DND-41 (cell line): ENCODE data around the gene CA11.

Experiments
- ATAC-seq: fragments of 200-7000 bp; cut with Tn5 transposase; 3 replicates; pipeline ENCODE4 v1.9.1; 2021; ENCODE audit warnings: low read depth; ENCODE audit not compliant: insufficient read depth
- DNase-seq: peaks from one replicate; pipeline ENCODE4 v3.0.0-alpha.2; 2020
- H2AFZ ChIP-seq: 2 replicates; pipeline ENCODE4 v1.6.0; 2012; ENCODE audit warnings: low read depth, low read length
- H3K27ac ChIP-seq: 2 replicates; pipeline ENCODE4 v1.5.1; 2012; ENCODE audit warnings: low read length, inconsistent platforms
- H3K27me3 ChIP-seq: fragments of 200-600 bp; sonication (generic); 2 replicates; pipeline ENCODE4 v1.6.0; 2012; ENCODE audit warnings: low read length, mild to moderate bottlenecking, inconsistent platforms; ENCODE audit not compliant: insufficient read depth, poor library complexity
- H3K36me3 ChIP-seq: 2 replicates; pipeline ENCODE4 v1.5.1; 2012; ENCODE audit warnings: low read length, inconsistent platforms; ENCODE audit not compliant: insufficient read depth
- H3K4me1 ChIP-seq: 2 replicates; pipeline ENCODE4 v1.5.1; 2012; ENCODE audit warnings: mild to moderate bottlenecking, low read length; ENCODE audit not compliant: insufficient read depth
- H3K4me2 ChIP-seq: 2 replicates; pipeline ENCODE4 v1.6.0; 2012; ENCODE audit warnings: mild to moderate bottlenecking, moderate library complexity, low read length, inconsistent platforms; ENCODE audit not compliant: insufficient read depth
- H3K4me3 ChIP-seq, 2 experiments: fragments of 200-600 bp in 1 of 2; shearing (Covaris generic) in 1 of 2; 2 replicates each; pipeline ENCODE4 v1.5.1; 2012 to 2016; ENCODE audit warnings: inconsistent platforms in 2 of 2, low read length in 2 of 2, mild to moderate bottlenecking in 2 of 2, low read depth in 1 of 2, moderate library complexity in 1 of 2
- H3K79me2 ChIP-seq: 2 replicates; pipeline ENCODE4 v1.6.0; 2012; ENCODE audit warnings: low read length, inconsistent platforms; ENCODE audit not compliant: insufficient read depth
- H3K9ac ChIP-seq: 2 replicates; pipeline ENCODE4 v1.6.0; 2012; ENCODE audit warnings: low read depth, mild to moderate bottlenecking, inconsistent platforms, low read length, moderate library complexity
- H3K9me3 ChIP-seq: 2 replicates; pipeline ENCODE4 v1.5.1; 2012; ENCODE audit warnings: low read length, moderate library complexity, mild to moderate bottlenecking, inconsistent platforms; ENCODE audit not compliant: insufficient read depth, severe bottlenecking
- H4K20me1 ChIP-seq: 2 replicates; pipeline ENCODE4 v1.6.0; 2012; ENCODE audit warnings: low read length; ENCODE audit not compliant: insufficient read depth
- EZH2 ChIP-seq: IDR thresholded peaks from 3 replicates; pipeline ENCODE4 v1.6.1; 2012; ENCODE audit warnings: borderline replicate concordance, low read depth, mild to moderate bottlenecking, moderate library complexity, low read length, inconsistent platforms; ENCODE audit not compliant: severe bottlenecking
- TF ChIP-seq, protein P1 (sequence below): IDR thresholded peaks from 2 replicates; pipeline ENCODE4 v1.5.1; 2012; ENCODE audit warnings: borderline replicate concordance, low read length, moderate library complexity, mild to moderate bottlenecking; ENCODE audit not compliant: poor library complexity, severe bottlenecking; ENCODE audit errors: extremely low read depth

CA11 gene

DNA sequence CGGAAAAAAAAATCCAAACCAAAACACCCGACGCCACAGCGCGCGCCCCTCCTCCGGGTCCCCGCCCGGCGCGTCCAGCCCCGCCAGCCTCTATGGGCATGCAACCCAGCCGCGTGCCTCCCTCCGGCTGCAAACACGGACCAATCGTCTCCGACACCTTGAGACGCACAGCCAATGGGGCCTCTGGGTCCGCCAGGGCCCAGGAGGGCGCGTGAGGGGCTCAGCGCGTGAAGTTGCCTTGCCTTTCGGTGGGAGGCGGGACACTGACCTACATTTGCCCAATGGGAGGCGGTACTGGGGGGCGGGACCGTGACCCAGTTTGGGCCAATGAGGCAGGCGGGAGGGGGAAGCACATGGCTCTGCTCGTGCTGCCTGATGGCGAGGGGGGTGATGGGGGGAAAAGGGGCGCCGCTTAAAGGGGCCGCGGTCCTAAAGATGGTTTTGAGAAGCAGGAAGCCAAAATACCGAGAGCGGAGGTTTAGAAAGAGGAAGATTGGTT is 8.5 kb downstream of the CA11 start:
- peak overlapping the region; percentile 82 for H2AFZ ChIP-seq
- ATAC-seq (peak; percentile 84), DNase-seq (peak; percentile 100)
- no peaks in the 10 kb centered on the region for H3K9me3 ChIP-seq
- H3K79me2 ChIP-seq, result peaks cover 18% of the 10 kb centered on the region
- peak overlapping the region; percentile 76 for H3K9ac ChIP-seq
- TF ChIP-seq, protein P1, sequence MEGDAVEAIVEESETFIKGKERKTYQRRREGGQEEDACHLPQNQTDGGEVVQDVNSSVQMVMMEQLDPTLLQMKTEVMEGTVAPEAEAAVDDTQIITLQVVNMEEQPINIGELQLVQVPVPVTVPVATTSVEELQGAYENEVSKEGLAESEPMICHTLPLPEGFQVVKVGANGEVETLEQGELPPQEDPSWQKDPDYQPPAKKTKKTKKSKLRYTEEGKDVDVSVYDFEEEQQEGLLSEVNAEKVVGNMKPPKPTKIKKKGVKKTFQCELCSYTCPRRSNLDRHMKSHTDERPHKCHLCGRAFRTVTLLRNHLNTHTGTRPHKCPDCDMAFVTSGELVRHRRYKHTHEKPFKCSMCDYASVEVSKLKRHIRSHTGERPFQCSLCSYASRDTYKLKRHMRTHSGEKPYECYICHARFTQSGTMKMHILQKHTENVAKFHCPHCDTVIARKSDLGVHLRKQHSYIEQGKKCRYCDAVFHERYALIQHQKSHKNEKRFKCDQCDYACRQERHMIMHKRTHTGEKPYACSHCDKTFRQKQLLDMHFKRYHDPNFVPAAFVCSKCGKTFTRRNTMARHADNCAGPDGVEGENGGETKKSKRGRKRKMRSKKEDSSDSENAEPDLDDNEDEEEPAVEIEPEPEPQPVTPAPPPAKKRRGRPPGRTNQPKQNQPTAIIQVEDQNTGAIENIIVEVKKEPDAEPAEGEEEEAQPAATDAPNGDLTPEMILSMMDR, result no peak
- no peak for TF ChIP-seq EZH2
- peaks cover 54% of the 10 kb centered on the region for H3K4me1 ChIP-seq
- peak overlapping the region; percentile 23 to 87; a peak in 3 of 4 replicates for H3K4me3 ChIP-seq
- H3K27me3 ChIP-seq, result no peaks in the 10 kb centered on the region
- peak overlapping the region; percentile 85 for H3K4me2 ChIP-seq
- H3K36me3 ChIP-seq, result peaks cover 9% of the 10 kb centered on the region
- H3K27ac ChIP-seq, result peak overlapping the region; percentile 97
- peaks cover 7% of the 10 kb centered on the region; the same call in 1 of the 2 replicates for H4K20me1 ChIP-seq

DNA sequence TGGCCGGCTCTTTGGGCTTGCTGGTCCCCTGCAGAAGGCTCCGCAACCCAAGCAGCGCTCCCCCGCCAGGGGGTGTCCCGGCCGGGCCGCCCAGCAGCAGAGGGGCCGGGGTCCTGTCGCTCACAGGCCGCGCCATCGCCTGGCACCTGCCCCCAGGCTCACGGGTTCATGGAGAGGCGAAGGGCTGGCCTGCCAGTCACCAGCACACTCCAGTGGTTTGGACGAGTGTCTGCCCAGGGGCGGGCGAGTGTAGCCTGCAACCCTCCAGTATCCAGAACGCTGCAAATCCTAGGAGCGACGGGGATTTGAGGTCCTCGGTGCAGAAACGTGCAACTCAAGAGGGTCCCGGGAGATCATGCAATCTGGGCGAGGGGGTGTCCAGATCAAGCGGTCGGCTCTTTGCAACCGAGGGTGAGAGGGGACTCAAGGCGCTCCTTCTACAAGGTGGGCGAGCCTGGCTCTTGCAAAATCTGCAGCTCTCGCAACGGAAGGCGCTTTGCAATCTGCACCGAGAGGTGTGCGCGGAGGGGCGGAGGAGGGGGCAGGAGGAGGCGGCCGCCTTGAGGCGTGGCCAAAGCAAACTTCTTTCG is 9.0 kb downstream of the CA11 start, which contains the start of gene DBP:
DBP (minus strand) TSS at position 521 of the 590 bp plus-strand sequence; CDS start at position 136, 385 bp downstream.
- Histone ChIP-seq H3K4me2 (peak within 1 kb of the TSS; percentile 85), H3K4me1 (peaks cover 54% of the 10 kb centered on the region), H3K4me3 (peak within 1 kb of the TSS; percentile 75 to 87), H3K36me3 (peaks cover 11% of the 10 kb centered on the region), H3K79me2 (peaks cover 18% of the 10 kb centered on the region), H3K9me3 (no peaks in the 10 kb centered on the region), H2AFZ (peak within 1 kb of the TSS; percentile 82), H3K27me3 (no peaks in the 10 kb centered on the region), H4K20me1 (peaks cover 7% of the 10 kb centered on the region; the same call in 1 of the 2 replicates), H3K9ac (peak within 1 kb of the TSS; percentile 93), H3K27ac (peak within 1 kb of the TSS; percentile 97)
- DNase-seq (no peak), ATAC-seq (peak; percentile 0; the same call in 2 of the 3 replicates)
- TF ChIP-seq, protein P1, result peak; percentile 32
- no peak for TF ChIP-seq EZH2

DNA sequence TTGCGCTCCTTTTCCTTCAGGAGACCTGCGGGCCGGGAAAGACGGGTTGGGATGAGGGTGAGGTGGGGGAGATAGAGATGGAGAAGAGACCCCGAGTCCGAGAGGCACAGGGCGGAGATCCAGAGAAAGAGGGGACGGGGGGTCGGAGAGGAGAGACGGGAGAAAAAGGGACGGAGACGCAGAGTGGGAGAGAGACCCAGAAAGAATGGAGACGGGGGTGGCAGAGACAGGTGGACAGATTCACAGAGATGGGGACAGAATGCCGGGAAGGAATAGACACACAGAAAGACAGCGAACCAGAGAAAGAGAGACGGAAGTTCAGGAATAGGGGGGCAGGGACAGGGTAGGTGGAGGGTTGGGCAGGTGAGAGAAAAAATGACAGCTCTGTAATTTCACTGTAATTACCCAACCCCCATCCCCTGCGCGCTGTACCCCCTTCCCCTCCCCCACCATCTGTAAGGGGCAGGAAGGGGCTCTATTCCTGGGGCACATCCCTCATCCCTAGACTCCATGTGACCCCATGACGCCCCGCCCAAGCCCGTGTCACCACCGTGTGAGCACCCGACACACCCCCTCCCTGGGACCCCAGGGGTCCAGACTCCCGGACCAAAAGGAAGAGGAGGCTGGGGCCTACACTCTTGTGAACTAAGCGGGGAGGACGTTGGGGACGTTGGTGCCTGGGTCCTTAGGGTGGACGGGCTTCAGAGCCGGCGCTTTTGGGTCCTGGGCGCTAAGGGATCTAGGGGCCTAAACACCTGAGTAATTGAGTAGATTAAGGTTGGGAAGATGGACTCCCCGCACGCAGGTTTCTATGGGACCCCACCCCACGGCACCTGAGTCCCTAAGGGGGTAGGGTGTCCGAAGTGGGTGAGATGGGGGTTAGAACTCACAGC is 9.8 kb downstream of the CA11 start:
- Histone ChIP-seq H3K27ac (peak overlapping the region; percentile 86), H3K4me3 (peak overlapping the region; percentile 75 to 87), H3K4me2 (peak overlapping the region; percentile 85), H3K9me3 (no peaks in the 10 kb centered on the region), H3K27me3 (no peaks in the 10 kb centered on the region), H3K9ac (peak overlapping the region; percentile 93), H2AFZ (peak overlapping the region; percentile 61), H3K36me3 (peaks cover 17% of the 10 kb centered on the region), H3K79me2 (peaks cover 18% of the 10 kb centered on the region), H3K4me1 (peaks cover 54% of the 10 kb centered on the region), H4K20me1 (peaks cover 7% of the 10 kb centered on the region; the same call in 1 of the 2 replicates)
- DNase-seq, result peak; percentile 58
- no peak for TF ChIP-seq EZH2
- TF ChIP-seq, protein P1, result no peak
- ATAC-seq, result no peak
